ENCODE results near the gene PHLDB1.

Gene PHLDB1

DNA sequence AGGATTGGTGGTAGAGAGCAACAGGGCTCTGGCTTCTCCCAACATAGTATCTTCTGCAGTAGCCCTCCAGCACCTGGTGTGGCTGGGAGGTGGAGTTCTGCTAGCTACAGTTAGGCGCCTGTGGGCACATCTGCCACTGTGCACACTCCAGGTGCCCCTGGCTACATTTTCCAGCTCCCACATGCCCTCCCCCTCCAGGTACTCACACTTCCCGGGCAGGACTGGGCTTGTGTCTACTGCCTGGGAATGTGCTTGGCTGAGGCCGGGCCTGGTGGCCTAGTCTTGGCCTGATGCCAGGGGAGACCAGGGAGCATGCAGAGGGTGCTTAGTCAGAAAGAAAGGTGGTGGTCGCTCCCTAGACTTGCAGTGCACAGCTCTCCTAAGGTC, 15.8 kb downstream of the PHLDB1 start:
- DNase-seq = no peak

- DNase-seq = no peak
These were observed 17.7 kb downstream of the PHLDB1 start for GRCh38 chr11:118625036-118625690.

GRCh38 chr11:118625976-118626375, 18.6 kb downstream of the PHLDB1 start:
- no peak for DNase-seq

DNA sequence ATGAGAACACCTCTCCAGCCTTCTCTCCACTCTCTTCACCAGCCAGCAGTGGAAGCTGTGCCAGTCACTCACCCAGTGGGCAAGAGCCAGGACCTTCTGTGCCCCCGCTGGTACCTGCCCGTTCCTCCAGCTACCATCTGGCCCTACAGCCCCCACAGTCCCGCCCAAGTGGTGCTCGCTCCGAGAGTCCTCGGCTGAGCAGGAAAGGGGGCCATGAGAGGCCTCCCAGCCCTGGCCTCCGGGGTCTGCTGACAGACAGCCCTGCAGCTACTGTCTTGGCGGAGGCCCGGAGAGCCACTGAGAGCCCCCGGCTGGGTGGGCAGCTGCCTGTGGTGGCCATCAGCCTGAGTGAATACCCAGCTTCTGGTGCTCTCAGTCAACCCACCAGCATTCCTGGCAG, 20.2 kb downstream of the PHLDB1 start:
- DNase-seq = no peak

GRCh38 chr11:118628031-118628430, 20.6 kb downstream of the PHLDB1 start:
- DNase-seq = no peak

GRCh38 chr11:118628432-118628831, 21.0 kb downstream of the PHLDB1 start:
- no peak for DNase-seq

DNA sequence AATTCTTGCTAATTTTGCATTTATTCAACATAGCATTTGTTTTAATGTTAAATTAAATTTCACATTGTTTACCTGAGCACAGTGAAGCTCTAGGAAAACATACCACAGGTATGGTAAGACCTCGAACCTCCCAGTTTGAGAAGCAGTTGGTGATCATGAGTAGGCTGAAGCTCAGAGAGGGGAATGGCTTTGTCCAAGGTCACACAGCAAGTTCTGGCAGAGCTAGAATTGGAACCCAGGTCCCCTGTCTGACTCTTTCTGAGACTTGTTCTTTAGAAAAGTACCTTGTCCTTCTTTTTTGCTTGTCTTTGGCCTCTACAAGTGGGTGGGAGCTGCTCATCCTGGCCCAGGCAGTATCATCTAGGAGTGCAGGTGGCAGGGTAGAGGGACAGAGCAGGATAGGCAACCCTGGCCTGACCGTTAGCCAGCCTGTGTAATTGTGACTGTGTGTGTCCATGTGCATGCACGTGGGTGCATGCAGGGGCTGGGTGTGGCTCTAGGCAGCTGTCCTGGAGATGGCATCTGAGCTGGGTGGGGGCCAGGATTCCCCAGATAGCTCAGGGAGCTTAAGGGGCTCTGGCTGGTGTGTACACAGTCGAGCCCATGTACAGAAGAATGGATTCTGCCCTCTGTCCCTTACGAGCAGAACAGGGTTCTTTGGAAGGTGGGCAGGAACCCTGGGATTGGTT, 21.6 kb downstream of the PHLDB1 start:
- DNase-seq = no peak

GRCh38 chr11:118629761-118630661, 22.6 kb downstream of the PHLDB1 start:
- no peak for DNase-seq

GRCh38 chr11:118631142-118631909, 23.9 kb downstream of the PHLDB1 start:
- no peak for DNase-seq

DNA sequence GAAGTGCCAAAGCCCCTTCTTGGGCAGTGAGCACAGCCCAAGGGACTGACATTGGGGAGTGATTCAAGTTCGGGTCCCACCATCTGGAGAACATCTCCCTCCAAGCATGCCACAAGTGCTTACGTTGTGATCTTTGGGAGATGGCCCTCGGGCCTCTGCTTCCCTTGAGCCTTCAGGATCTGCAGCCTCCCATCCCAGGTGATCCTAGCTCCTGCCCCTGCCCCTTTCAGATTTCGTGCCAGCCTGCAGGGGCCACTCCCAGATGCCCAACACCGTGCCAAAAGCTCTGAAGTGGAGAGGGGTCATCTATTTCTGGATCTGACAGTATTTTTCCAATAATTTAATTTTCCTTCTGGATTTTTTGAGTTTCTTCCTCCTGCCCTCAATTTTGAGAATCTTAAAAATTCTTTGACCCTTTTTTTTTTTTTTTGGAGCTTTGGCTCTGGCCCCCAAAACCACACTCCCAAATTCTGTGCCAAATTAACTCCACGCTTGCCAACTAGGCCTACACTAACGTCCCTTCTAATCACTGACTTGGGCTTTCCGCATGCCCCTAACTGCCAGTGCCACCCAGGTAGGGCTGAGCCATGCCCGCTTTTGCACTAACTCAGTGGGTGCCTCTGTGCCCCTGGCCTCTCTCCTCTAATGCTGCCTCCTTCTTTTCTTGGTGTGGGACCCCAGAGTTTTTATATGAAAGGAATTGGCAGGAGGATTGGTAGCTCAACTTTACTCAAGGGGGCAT, 25.3 kb downstream of the PHLDB1 start:
- DNase-seq = no peak

- no peak for DNase-seq
These were observed 25.9 kb downstream of the PHLDB1 start for GRCh38 chr11:118633319-118633690.

GRCh38 chr11:118633979-118634378, 26.6 kb downstream of the PHLDB1 start:
- DNase-seq = no peak

- DNase-seq = peak in 1 of 2 experiments; percentile 9
These were observed 27.2 kb downstream of the PHLDB1 start for GRCh38 chr11:118634431-118635236.

- no peak for DNase-seq
These were observed 27.8 kb downstream of the PHLDB1 start for GRCh38 chr11:118635237-118635591.

GRCh38 chr11:118635642-118636041, 28.2 kb downstream of the PHLDB1 start:
- no peak for DNase-seq

GRCh38 chr11:118636569-118637290, 29.3 kb downstream of the PHLDB1 start:
- no peak for DNase-seq

DNA sequence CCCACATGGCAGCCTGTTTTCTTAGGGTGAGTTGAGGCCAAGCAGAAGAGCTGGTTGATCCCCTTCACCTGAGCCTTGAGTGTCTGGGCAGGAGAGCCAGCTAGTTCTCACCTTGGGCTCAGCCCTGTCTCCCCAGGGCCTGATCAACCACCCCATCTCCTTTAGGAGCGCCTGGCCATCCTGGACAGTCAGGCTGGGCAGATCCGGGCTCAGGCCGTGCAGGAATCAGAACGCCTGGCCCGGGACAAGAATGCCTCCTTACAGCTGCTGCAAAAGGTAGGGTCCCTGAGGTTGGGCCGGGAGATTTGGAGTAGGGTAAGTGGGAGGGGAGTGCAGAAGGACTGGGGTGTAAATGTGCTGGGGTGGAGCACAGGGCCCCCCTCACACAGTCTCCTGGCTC, 31.3 kb downstream of the PHLDB1 start:
- DNase-seq = no peak

DNA sequence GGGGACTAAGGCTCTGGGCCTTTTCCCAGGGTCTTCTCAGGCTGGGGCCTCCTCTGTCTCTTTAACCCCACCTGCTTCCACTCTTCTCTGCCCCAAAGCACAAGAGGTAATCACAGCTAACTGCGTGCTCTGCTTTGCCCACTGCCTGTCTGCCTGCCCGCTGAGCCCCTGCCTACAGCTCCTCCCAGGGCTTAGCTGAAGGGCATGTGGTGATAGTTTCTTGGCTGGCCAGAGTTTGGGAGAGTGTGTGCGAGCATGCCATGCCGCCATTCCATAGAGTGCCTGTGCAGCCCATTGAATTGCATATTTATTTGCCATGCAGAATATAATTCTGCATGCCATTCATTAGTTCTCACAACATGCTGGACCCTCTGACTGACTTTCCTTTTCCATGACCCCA, 32.5 kb downstream of the PHLDB1 start:
- no peak for DNase-seq

- DNase-seq = no peak
These were observed 33.1 kb downstream of the PHLDB1 start for GRCh38 chr11:118640332-118641154.
